Astrocyte of the spinal cord (primary cell): Measurements from ENCODE around the gene INPP5F.

ENCODE experiments used
- DNase-seq: peaks from one replicate; pipeline ENCODE4 v3.0.0; 2011; ENCODE audit warnings: low read depth, low spot score
- H3K4me3 ChIP-seq: 2 replicates; pipeline ENCODE4 v1.5.1; 2011; ENCODE audit warnings: low read depth, mild to moderate bottlenecking, low read length, moderate library complexity
- CTCF ChIP-seq: IDR thresholded peaks from 2 replicates; pipeline ENCODE4 v1.5.1; 2012; ENCODE audit warnings: low read depth, mild to moderate bottlenecking, low read length, inconsistent platforms
- in situ Hi-C: cut with HindIII; loops from 2 replicates; pipeline ENCODE4 v1.10.0; 2017; ENCODE audit warnings: low sequenced_read_pairs

Gene INPP5F

GRCh38 chr10:119845656-119846055 is 119.8 kb downstream of the INPP5F start:
- no peak for TF ChIP-seq CTCF
- in situ Hi-C loops: no loop called here
- DNase-seq: no peak
- H3K4me3 ChIP-seq: no peak overlapping the region

GRCh38 chr10:119849031-119849789 is 123.4 kb downstream of the INPP5F start:
- H3K4me3 ChIP-seq: no peak overlapping the region
- in situ Hi-C loops: no loop called here
- peak; percentile 78 for DNase-seq
- no peak for TF ChIP-seq CTCF

DNA sequence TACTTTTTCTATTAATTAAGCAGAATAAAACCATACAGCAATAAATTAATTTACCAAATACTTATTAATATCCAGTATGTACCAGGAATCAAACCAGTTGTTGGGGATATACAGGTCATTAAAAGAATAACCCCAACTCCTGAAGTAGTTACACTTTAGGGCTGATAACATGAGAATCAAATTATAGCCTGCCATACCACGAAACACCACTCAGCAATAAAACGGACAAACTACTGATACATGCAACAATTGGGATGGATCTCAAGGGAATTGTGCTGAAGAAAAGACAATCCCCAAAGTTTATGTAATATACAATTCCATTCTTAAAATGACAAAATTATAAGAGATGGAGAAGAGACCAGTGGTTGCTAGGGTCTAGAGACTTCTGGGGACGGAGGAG is 124.1 kb downstream of the INPP5F start:
- no peak overlapping the region for H3K4me3 ChIP-seq
- in situ Hi-C loops: no loop called here
- no peak for DNase-seq
- TF ChIP-seq CTCF: no peak

DNA sequence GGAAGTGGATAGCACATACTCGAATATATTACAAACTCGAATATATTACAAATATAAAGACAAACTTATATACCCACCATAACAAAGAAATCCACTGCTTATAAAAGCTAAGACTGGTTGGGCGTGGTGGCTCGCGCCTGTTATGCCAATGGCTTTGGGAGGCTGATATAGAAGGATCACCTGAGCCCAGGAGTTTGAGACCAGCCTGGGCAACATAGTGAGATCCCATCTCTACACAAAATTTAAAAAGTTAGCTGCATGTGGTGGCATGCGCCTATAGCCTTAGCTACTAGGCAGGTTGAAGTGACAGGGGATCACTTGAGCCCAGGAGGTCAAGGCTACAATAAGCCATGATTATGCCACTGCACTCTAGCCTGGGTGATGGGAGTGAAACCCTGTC is 126.4 kb downstream of the INPP5F start:
- no peak for TF ChIP-seq CTCF
- in situ Hi-C loops: no loop called here
- H3K4me3 ChIP-seq: no peak overlapping the region
- no peak for DNase-seq

DNA sequence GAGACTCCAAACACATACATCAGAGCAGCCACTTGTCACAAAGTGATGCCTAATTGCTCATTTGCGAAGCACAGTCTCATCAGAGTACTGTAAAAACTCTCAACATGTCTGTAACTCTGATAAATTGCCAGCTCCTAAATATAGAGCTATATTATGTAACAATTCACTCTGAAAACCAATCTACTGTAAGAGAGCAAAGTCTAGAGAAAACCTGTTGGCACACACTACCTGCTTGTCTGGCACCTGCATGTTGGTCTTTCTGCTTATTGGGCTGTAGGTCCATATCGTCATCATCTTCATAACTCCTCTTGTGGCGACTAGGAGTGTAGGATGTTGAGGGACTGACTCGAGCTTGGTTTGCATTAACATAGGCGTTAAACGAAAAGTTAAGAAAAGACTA is 127.0 kb downstream of the INPP5F start:
- H3K4me3 ChIP-seq: no peak overlapping the region
- in situ Hi-C loops: no loop called here
- no peak for DNase-seq
- TF ChIP-seq CTCF: no peak

- in situ Hi-C loops: no loop called here
- H3K4me3 ChIP-seq: no peak overlapping the region
- DNase-seq: no peak
- no peak for TF ChIP-seq CTCF
These were observed 127.7 kb downstream of the INPP5F start for GRCh38 chr10:119853574-119853973.

DNA sequence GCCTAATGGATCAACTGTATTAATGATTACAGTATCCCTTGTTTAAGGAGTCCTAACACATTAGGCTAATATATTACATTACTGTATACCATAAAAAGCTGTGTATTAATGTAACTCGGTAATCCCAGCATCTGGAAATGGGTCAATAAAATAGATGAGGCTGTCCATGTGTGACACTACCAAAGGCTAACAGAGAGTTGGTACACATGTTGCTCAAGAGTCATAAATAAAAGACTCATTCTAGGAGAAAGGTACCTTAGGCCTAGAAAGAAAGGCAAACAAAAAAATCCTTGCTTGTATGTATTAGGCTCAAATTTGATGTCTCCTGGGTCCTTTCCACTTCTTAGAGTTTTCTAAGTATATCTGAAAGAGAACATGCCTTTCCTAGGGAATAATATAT is 132.2 kb downstream of the INPP5F start:
- in situ Hi-C loops: no loop called here
- H3K4me3 ChIP-seq: no peak overlapping the region
- no peak for TF ChIP-seq CTCF
- DNase-seq: no peak
